RKO (cell line): ENCODE data around the gene CD101.
"Not testable (repeated sequence)": the region's sequence is repeated elsewhere in the genome, so short reads cannot be mapped to it uniquely, and the experiment has no call there.

Source experiments
- DNase-seq: peaks from one replicate; pipeline ENCODE4 v3.0.0-alpha.2; 2016; ENCODE audit warnings: low spot score

CD101 gene, protein sequence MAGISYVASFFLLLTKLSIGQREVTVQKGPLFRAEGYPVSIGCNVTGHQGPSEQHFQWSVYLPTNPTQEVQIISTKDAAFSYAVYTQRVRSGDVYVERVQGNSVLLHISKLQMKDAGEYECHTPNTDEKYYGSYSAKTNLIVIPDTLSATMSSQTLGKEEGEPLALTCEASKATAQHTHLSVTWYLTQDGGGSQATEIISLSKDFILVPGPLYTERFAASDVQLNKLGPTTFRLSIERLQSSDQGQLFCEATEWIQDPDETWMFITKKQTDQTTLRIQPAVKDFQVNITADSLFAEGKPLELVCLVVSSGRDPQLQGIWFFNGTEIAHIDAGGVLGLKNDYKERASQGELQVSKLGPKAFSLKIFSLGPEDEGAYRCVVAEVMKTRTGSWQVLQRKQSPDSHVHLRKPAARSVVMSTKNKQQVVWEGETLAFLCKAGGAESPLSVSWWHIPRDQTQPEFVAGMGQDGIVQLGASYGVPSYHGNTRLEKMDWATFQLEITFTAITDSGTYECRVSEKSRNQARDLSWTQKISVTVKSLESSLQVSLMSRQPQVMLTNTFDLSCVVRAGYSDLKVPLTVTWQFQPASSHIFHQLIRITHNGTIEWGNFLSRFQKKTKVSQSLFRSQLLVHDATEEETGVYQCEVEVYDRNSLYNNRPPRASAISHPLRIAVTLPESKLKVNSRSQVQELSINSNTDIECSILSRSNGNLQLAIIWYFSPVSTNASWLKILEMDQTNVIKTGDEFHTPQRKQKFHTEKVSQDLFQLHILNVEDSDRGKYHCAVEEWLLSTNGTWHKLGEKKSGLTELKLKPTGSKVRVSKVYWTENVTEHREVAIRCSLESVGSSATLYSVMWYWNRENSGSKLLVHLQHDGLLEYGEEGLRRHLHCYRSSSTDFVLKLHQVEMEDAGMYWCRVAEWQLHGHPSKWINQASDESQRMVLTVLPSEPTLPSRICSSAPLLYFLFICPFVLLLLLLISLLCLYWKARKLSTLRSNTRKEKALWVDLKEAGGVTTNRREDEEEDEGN

DNA sequence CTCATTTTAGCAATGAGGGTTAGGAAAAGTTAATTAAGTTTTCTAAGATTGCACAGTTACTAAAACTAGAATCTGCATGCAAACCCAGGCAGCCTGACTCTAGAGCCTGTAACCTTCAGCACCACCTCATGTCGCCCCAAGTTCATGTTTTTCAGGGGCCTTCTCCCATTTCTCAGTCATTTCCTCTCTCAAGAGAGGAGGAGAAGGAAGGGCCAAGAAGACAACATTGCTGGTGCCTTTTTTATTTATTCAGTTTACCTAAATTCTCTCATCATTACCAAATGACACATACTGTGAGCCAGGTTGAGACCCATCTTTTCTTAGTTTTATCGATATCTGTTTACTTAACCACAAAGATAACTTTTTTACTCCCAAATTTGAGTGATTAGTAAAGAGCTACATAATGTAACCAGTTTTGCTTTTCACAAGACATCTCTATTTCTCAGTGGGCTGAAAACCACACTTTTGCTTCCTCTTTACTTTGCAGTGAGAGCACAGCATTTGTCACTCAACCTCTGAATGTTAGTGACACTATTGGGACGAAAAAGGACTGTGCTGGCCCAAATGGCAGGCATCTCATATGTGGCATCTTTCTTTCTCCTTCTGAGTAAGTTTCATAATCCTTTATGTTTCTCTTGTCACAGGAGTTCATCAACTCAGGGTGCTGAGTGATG, at the start of gene CD101:
Gene CD101, plus strand, starts transcription at position 507 of the 674 bp plus-strand sequence. Its CDS starts 58 bp downstream, at position 565.
- DNase-seq = no peak

GRCh38 chr1:116952738-116953275, 48.8 kb upstream of the CD101 start:
- DNase-seq = no peak

- DNase-seq = no peak
These were observed 47.1 kb upstream of the CD101 start for GRCh38 chr1:116954440-116954839.

GRCh38 chr1:116956378-116956777, 45.2 kb upstream of the CD101 start:
- DNase-seq = no peak

DNA sequence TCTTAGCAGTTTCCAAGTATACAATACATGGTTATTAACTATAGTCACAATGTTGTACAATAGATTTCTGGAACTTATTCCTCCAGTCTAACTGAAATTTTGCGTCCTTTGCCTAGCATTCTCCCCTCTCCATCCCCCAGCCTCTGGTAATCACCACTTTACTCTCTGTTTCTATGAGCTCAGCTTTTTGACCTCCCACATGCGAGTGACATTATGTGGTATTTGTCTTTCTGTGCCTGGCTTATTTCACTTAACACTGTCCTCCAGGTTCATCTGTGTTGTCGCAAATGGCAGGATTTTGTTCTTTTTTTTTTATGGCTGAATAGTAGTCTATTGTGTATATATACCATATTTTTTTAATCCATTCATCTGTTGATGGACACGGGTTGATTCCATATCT, 43.9 kb upstream of the CD101 start:
- DNase-seq = no peak

GRCh38 chr1:116958110-116958509, 43.5 kb upstream of the CD101 start:
- DNase-seq = no peak

DNA sequence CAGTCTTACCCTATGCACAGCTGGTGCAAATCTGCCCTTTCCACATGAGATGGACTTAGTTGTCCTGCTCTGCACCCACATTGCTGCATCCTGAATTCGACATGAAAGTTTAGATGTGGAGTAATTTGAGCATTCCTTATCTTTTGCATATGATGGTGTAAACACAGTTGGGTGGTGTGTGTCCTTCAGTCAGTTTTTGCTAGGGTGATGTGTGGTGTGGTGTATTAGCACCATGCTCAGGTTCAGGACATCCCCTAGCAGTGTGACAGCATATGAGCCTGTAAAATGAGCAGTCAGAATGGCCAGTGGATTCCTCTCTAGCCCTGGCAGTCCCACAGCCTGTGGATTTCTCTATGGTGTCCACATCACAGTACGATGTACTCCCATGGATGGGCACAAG, 42.6 kb upstream of the CD101 start:
- DNase-seq = no peak

- DNase-seq = no peak
These were observed 40.0 kb upstream of the CD101 start for GRCh38 chr1:116961606-116962005.

DNA sequence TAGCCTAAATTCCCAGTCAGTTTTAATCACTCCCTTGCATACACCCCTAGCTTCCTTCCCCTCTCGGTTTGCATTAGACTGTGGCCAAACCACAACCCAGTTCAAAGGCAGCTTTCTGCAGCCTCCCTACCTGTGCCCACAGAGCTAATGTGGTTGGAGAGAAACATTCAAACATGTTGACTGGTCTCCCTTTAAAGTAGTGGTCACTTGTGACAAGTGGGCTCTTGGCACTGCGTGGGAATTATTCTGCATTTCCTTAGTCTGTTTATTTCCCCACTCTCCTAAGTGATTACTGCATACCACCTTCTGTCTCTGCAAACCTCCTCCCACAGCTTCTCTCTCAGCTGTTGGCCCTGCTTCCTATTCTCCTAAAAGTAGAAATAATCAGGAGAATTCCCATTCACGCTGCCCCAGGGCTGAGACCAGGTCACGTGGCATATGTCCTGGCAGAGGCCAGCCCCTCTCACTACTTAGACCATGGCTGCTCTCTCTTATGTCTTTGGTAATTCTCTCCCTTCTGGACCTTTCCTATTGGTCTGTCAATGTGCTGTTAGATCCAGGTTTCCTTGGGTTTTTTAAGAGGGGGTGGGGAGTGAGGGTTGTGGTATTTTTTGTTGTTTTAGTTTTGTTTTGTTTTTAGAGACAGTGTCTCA, 38.4 kb upstream of the CD101 start:
- no peak for DNase-seq

DNA sequence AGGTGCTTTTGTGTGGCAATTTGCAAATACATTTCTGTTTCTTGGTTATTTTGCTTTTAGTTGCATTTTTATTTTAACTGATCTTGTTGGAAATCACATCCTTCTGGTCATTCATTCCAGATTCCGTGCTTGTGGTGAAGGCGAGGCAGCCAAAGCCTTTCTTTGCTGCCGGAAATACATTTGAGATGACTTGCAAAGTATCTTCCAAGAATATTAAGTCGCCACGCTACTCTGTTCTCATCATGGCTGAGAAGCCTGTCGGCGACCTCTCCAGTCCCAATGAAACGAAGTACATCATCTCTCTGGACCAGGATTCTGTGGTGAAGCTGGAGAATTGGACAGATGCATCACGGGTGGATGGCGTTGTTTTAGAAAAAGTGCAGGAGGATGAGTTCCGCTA, 34.8 kb upstream of the CD101 start:
- no peak for DNase-seq

- DNase-seq = no peak
These were observed 32.8 kb upstream of the CD101 start for GRCh38 chr1:116968724-116969123.

- DNase-seq = no peak
These were observed 30.2 kb upstream of the CD101 start for GRCh38 chr1:116971258-116971860.

- DNase-seq = no peak
These were observed 29.4 kb upstream of the CD101 start for GRCh38 chr1:116971965-116972673.

- DNase-seq = no peak
These were observed 28.9 kb upstream of the CD101 start for GRCh38 chr1:116972674-116973030.

- DNase-seq = not testable (repeated sequence)
These were observed 21.3 kb upstream of the CD101 start for GRCh38 chr1:116980309-116980708.

DNA sequence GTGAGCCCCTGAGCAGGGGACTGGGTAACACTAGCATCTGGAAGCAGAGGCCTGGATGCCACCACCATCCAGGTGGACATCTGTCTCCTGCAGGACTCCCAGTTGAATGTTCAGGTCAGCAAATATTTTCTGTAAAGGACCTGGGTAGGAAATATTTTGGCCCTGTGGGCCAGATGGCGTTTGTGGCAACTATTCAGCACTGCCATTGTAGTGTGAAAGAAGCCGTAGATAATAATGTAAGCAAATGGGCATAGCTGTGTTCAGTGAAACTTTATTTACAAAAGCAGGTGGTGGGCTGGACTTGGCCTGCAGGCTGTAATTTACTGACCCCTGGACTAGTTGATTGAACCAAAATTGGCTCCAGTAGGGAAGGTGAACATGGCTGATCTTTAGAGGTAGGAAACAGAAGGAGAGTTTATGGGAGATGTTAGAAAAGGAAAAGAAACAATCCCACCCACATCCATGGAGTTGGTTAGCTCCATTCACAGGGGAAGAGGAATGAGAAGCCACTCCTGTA, 20.0 kb upstream of the CD101 start:
- DNase-seq = no peak

DNA sequence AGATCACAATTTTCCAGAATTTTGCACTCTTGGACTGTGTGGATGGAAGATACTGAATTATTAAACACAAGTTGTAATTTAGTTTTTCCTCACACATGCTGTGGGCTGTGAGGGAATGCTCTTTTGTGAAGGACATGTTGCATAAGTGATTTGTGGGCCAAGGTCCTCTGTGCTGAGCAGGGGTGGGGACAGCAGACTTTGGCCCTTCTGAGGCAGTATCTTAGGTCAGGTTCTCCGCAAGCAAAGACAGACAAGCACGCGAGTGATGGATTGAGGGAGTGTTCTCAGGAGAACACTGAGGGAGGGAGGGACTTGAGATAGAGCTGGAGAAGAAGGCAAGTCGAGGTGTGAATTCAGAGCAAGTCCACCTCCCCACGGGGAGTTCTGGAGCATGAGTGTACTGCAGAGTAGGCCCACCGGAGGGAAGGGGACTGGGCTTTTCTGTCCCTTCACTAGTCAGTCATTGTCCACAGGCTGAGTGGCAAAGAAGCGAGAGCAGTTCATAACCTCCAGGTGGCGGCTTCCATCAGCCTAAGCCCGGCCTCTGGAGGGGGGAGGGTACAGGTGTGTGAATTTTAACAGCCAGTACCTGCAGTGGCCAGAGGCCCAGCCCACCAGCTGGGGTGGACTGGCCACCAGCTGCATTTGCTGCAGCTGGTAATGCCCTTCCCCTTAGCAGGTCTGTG, 19.1 kb upstream of the CD101 start:
- no peak for DNase-seq

- no peak for DNase-seq
These were observed 18.4 kb upstream of the CD101 start for GRCh38 chr1:116983112-116983511.

DNA sequence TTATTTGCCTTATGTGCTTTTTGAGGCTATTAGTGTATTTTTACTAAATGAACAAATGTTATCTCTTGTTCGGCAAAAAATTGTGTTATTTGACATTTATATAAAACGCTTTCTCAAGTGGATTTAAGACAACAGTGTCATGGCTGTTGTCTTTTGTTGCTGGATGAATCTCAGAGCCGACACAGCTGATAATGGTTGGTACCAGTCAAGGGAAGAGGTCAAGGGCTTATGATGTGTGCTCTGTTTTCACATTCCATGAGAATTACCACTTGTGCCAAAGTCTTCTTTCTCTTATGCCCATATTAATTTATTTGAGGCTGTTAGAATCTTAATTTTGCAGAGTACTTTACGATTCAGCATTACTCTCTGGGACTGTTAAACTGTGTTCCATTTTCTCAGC, 17.9 kb upstream of the CD101 start:
- DNase-seq = no peak
